GM12872 (cell line): Measurements from ENCODE around the gene TCERG1.

Source experiments
- TF ChIP-seq, protein P1 (sequence below): IDR thresholded peaks from 3 replicates; pipeline ENCODE4 v1.5.1; 2011; ENCODE audit warnings: low read depth, mild to moderate bottlenecking, low read length, moderate library complexity; ENCODE audit not compliant: insufficient read depth

The TCERG1 gene

GRCh38 chr5:146507428-146507827 is 60.3 kb downstream of the TCERG1 start:
- TF ChIP-seq, protein P1, sequence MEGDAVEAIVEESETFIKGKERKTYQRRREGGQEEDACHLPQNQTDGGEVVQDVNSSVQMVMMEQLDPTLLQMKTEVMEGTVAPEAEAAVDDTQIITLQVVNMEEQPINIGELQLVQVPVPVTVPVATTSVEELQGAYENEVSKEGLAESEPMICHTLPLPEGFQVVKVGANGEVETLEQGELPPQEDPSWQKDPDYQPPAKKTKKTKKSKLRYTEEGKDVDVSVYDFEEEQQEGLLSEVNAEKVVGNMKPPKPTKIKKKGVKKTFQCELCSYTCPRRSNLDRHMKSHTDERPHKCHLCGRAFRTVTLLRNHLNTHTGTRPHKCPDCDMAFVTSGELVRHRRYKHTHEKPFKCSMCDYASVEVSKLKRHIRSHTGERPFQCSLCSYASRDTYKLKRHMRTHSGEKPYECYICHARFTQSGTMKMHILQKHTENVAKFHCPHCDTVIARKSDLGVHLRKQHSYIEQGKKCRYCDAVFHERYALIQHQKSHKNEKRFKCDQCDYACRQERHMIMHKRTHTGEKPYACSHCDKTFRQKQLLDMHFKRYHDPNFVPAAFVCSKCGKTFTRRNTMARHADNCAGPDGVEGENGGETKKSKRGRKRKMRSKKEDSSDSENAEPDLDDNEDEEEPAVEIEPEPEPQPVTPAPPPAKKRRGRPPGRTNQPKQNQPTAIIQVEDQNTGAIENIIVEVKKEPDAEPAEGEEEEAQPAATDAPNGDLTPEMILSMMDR = no peak

- TF ChIP-seq, protein P1 = no peak
These were observed 63.5 kb downstream of the TCERG1 start for GRCh38 chr5:146510559-146511125.

DNA sequence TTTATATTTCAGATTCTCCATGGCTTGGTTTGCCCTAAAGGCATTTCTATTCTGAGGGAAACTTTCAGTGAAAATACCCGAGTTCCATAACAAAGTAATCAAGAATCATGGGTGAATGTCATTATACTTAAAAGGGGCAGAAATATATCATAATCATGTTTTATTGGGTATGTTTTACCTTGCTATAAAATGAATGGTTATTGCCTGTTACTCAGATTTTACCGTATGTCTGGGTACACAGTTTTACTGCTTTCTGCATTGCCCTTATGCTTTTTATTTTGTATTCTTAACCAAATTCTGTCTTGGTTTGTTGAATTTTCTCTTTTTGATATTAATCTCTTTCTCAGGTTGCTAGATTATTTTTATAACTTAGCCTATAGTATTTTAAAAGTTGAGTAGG is 66.3 kb downstream of the TCERG1 start:
- TF ChIP-seq, protein P1 = no peak

GRCh38 chr5:146514575-146514974 is 67.4 kb downstream of the TCERG1 start:
- TF ChIP-seq, protein P1 = no peak

DNA sequence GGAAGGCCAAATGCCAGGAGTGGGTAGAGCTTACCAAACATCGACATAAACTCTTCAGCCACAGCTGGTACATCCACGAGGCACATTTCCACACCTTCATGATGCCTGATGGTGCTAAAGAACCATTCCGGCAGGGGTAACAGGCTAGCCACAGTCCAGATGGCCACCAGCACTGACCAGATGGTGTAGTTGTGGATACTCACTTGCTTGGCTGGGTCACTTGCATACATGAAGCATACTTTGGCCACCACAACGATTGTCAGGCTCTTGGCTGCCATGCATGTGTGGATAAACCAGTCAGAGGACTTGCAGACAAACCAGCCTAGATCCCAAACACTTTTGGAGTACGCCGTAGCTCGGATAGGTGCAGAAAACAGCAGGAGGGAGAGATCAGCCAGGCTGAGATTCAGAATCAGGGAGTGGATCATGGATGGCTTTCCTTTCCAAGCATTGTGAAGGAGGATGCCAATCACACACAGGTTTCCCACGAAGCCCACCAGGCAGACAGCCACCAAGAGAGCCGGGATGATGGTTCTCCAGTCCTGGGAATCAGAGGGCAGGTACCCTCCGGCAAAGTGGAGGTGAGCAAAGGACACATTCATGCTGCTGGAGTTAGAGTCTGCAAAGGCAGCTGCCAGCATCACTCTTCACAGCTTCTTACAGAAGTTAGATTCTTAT is 68.5 kb downstream of the TCERG1 start:
- TF ChIP-seq, protein P1 = no peak

GRCh38 chr5:146516151-146516475 is 69.0 kb downstream of the TCERG1 start, which contains the start of gene GPR151:
Gene GPR151 (minus strand): TSS chr5:146516190. CDS start chr5:146516113, 77 bp downstream.
- TF ChIP-seq, protein P1 = no peak

DNA sequence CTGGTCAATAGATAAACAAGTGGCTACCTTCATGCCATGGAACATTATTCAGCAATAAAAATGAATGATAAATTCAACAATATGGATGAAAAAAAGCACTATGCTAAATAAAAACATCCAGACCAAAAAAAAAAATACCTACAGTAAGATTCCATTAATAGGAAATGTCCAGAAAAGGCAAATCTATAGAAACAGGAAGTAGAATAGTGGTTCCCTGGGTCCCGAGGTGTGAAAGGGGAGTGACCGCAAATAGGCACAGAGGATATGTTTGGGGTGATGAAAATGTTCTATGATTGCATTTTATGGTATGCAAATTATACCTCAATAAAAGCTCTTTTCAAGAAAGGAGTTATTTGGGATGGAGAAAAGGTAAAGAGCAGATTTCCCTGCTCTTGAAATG is 72.4 kb downstream of the TCERG1 start:
- TF ChIP-seq, protein P1 = no peak
